ENCODE measurements around the gene COX10.
"Not testable (repeated sequence)": the region's sequence is repeated elsewhere in the genome, so short reads cannot be mapped to it uniquely, and the experiment has no call there.

Gene COX10

DNA sequence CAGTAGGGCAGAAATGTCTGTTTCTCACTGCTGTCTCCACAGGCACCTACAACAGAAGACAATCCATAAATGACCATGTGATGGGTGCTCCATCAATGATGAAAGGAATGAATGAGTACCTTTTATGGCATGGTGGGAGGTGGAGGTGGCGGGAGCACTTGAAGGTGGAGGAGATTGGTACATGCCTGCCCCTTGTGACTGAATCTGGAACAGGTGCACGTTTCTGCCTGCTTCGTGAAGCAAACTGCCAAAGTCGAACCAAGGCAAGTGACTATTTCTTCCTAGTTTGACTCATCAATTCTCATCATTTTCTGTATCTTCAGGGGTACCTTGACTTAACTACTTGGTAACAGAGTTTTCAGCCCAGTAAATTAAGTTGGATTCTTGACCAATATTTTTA is 141.9 kb downstream of the COX10 start:
- no peak for DNase-seq

DNA sequence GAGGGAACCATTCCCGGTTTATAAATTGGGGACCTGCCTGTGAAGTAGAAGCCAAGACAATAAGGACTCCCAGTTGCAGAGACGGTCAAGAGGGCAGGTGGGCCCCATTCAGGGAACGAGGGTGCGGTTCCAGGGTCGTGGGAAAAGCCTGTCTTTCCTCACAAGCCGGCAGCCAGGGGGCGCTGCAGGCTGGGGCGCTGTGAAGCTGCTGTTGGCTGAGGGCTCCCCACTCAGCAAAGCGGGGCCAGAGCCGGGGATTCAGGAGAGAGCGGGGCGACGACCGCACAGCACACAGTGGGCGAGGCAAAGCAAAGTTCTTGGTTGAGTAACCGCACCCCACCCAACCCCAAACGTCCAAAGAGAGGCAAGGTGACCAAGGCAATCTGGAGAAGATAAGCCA is 142.5 kb downstream of the COX10 start:
- peak; percentile 51 for DNase-seq

- DNase-seq, result no peak
Observed at GRCh38 chr17:14212401-14212800, 143.1 kb downstream of the COX10 start.

DNA sequence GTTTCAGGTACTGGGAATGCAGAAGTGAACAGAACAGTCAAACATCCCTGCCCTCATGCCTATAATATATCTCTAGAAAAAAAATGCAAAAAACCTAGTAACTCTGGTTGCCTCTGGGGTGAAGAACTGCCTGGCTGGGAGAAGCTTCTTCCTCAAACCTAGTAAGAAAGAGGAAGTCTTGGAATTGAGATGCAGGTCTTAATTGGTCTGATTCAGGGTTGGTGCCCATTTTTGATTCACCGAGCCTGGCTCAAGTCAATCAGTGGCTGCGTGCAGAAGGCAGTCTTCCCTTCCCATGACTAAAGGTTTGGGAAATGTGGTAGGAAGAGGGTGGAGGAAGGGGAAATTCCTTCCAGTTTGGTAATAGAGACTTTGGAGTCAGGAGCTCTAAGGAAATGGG is 145.0 kb downstream of the COX10 start:
- DNase-seq, result peak; percentile 45

GRCh38 chr17:14222611-14223010 is 153.3 kb downstream of the COX10 start:
- no peak for DNase-seq

DNA sequence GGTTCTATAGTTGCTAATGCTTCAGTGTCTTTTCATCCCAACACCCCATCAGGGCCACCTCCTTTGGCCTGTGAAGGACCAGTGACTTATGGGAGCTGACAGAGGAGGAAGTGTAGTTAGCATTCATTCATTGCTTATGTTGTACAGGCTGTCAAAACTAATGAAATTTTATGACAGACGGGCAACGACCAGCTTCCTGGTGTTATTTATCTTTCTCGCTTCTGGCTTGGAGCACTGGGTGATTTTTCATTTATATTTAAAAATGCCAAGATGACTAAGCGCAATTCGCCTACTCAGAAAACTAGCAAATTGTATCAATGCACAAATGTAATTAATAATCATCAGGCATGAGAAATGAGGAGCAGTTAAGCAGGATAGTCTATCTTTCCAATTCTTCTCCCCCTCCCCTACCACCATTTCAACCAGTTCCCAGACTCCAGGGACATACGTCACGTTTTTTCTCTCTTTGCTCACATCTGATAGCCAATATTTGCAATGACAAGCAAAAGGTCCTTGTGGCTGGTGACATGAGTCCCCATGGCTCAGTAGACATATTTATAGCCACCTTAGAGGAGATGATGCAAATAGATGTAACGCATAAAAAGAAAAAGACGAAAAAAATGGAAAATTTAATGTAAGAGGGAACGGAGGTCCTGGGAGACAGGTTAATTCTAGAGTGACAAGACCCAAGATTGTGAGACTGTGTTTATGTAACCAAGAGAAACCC is 156.1 kb downstream of the COX10 start:
- no peak for DNase-seq

- no peak for DNase-seq
Observed at GRCh38 chr17:14227052-14227451, 157.7 kb downstream of the COX10 start.

GRCh38 chr17:14228903-14229302 is 159.6 kb downstream of the COX10 start:
- DNase-seq, result no peak

DNA sequence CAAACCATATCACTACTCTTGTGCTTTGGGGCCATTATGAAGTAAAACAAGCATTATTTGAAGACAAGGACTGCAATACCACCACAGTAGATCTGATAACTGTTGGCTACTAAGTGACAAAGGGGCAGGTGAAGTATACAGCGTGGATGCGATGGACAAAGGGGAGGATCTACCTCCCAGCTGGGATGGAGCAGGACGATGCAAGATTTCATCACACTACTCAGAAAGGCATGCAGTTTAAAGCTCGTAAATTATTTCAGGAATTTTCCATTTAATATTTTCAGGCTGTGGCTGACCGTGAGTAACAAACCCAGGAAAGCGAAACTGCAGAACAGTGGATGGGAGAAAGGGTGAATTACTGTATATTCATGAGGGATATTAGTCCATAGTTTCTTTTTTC is 161.9 kb downstream of the COX10 start:
- DNase-seq, result not testable (repeated sequence)

GRCh38 chr17:14235047-14235446 is 165.7 kb downstream of the COX10 start:
- not testable (repeated sequence) for DNase-seq

DNA sequence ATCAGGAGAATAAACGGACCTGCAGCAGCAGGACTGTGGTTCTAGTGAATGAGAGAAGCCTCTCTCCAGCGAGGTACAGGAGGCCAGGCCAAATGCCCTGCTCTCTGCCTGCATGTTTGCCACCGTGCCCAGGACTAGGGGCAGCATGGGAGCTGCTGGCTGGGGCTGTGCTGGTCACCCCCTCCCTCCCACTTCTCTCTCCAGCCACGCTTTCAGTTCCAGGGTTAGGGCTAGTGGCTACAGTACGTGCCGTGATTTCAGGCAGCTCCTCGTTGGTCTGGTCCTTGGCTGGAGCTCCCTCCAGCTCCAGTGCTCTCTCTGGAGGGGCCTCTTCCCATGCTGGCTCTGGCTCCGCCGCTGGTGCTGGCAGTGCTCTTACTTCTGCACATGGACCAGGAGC is 166.7 kb downstream of the COX10 start:
- not testable (repeated sequence) for DNase-seq

GRCh38 chr17:14236762-14237161 is 167.5 kb downstream of the COX10 start, which contains the start of gene CDRT15:
Gene CDRT15, minus strand, starts transcription at chr17:14236862. Its CDS starts 29 bp downstream, at chr17:14236833.
- DNase-seq, result not testable (repeated sequence)

- not testable (repeated sequence) for DNase-seq
Observed at GRCh38 chr17:14239271-14239670, 170.0 kb downstream of the COX10 start.

- DNase-seq, result no peak
Observed at GRCh38 chr17:14245002-14245401, 175.7 kb downstream of the COX10 start.

- no peak for DNase-seq
Observed at GRCh38 chr17:14245629-14246028, 176.3 kb downstream of the COX10 start.

Measured in hematopoietic multipotent progenitor cell treated with erythropoietin and hydrocortisone succinate and interleukin-3 and kit ligand, for 4 days (in vitro differentiated cells).